Hindlimb muscle (tissue), 1 donor: ENCODE data around the gene SDHAF2. TPM values are rescaled to one million over a fixed set of nuclear protein-coding genes. Genes with fewer than 3 reads are reported as not detected.
"Not testable (repeated sequence)": the region's sequence is repeated elsewhere in the genome, so short reads cannot be mapped to it uniquely, and the experiment has no call there.

Experiments used
- DNase-seq: peaks from one replicate; pipeline ENCODE4 v3.0.0-alpha.2; 2013
- polyA plus RNA-seq: library from polyadenylated mRNA; unstranded; fragments of 120-200 nt; gene quantifications from one replicate; pipeline ENCODE4 v1.2.1, GENCODE V29; 2013; ENCODE audit not compliant: insufficient read length

SDHAF2 gene
- polyA plus RNA-seq, 1 donor = 29.9 TPM

DNA sequence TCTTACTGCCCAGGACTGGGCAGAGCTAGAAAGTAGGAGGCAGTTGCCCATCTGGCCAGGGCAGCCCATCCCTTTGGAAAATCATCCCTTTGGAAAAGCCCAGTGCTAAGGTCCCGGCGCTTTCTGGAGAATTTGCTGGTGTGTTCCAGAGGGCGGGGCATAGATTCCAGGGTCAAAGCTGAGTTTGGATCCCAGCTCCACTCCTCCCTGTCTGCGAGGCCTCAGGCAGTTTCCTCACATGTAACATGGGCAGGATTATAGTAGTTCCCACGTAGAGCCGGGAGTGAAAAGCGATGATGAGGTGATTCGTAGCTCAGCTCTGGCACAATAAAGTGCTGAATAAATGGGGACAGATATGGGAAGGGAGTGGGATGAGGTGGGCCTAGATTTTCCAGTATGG lies 47.2 kb downstream of the SDHAF2 start:
- DNase-seq = no peak

DNA sequence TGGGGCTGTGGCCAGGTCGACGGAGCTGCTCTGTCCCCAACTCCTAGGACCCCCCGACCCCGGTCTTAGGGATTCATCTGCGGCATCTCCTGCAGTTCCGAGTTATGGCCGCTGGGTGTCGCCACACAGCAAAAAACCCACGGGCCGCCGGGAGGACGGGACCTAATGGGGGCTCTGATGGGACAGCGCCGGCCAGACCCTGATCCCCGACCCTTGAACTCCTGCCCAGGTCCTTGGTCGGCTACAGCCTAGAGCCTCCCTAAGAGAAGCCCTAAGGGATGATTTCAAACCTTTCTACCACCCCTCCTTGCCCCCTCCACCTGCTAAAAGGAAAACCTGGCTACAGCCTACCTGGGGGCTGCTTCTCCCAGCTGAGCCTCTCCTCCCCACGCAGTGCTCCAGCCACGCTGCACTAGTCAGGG lies 47.8 kb downstream of the SDHAF2 start:
- no peak for DNase-seq

DNA sequence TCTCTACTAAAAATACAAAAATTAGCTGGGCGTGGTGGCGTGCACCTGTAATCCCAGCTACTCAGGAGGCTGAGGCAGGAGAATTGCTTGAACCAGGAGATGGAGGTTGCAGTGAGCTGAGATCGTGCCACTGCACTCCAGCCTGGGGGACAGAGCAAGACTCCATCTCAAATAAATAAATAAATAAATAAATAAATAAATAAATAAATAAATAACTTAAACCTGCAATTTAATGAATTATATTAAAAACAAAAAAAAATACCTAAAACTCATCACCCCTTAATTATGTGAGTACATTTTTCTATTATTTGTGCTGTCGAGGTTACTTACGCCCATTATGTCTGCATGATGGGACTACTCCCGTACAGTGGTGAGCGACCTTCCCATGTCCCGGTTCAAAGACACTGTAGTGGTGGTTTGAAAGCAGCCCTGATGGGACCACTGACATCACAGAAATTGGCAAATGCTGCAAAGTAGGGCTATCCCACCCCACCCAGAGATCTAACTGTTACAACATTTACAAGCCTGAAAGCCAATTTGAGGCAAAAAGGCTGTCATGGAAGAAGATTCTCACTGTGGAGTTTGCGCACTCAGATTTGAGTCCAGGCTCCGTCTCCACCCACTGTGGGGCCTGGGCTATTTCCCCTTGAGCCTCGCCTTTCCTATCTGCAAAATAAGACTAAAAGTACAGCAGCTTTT lies 49.6 kb downstream of the SDHAF2 start:
- DNase-seq = not testable (repeated sequence)

DNA sequence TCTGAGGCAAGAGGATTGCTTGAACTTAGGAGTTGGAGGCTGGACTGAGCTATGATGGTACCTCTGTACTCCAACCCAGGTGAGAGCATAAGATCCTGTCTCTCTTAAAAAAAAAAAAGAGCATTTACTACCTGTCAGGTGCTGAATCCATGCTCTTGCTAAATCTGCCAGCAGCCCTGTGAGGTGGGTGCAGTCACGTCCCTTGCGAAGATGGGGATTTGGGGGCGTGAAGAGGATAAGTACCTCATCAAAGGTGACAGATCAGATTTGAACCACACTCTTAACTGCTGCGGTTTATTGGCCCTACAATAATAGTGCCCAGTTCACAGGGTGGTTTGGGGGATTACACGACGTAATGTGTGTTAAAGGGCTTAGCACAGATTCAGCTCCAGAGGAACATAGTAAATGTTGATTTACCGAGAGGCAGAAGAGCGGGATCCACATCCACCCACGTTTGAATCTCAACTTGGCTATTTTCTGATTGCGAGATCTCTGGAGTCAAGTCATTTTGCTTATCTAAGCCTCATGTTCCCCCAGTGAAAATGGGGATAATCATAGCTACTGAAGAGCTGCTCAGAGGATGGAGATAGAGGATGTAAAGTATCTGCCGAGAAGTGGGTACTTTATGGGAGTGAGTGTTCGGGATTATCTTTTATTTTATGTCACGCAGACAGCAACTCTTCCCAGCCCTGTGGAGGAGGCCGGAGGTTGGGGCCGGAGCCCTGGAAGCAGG lies 50.5 kb downstream of the SDHAF2 start:
- no peak for DNase-seq

DNA sequence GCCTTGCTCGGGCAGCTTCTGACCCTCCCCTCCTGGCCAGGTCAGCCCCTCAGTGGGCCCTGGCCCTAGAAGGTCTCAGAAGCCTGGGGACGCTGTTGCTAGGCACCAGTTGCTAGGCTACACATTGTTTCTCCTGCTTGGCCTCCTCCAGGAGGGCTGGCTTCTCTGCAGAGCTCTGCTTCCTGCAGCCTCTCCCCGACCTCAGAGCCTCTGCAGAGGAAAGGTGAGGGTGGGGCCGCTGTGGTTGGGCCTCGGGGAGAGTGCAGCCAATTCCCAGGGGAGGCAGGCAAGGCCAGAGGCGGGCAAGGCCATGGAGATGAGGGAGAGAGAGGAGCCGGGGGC lies 51.0 kb downstream of the SDHAF2 start:
- peak; percentile 46 for DNase-seq

DNA sequence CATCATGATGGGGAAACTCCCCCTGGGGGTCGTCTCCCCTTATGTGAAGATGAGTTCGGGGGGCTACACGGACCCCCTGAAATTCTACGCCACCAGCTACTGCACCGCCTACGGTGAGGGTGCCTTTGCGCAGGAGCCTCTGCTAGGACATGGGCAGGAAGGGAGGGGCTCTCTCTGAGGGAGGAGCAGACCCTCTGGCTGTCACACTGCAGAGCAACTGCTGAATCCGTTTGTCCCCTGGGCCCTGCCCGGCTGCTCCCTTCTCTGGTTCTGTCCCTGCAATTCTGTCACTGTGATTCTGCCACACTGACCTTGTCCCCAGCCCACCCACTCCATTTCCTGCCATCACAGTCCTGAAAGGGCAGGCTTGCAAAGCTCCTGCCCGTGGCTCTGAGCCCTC lies 51.9 kb downstream of the SDHAF2 start:
- no peak for DNase-seq

DNA sequence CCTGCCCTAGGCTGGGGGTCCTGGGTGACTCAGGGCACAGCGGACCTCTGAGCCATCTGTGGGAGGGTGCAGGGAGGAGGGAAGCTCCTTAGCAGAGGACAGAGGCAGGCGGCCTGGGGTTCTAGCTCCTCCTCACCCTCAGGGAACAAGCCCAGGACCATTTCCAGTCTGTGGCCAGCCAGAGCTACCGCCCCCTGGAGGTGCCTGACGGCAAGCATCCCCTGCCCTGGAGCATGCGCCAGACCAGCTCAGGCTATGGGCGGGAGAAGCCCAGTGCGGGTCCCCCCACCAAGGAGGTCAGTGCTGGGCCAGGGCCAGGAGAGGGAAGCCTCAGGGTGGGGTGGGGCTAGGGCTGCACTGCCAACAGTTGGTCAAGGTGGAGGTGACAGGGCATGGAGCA lies 52.6 kb downstream of the SDHAF2 start:
- DNase-seq = no peak

DNA sequence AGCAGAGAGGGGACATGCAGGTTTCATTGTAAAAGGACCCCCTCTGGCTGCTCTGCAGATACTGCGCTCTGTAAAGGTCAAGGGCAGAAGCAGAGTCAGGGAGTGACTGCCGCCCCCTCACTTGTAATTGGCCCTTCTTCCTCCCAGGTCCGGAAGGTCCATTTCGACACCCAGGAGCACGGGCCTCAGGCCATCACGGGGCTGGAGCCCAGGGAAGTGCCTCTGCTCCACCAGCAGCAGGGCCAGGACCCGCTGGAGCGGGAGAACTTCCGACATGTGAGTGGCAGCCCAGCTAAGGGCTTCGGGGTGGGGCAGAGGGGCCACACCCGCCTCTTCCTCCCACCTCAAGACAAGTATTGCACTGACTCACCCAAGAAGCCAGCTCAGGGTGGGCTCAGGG lies 54.6 kb downstream of the SDHAF2 start:
- no peak for DNase-seq

DNA sequence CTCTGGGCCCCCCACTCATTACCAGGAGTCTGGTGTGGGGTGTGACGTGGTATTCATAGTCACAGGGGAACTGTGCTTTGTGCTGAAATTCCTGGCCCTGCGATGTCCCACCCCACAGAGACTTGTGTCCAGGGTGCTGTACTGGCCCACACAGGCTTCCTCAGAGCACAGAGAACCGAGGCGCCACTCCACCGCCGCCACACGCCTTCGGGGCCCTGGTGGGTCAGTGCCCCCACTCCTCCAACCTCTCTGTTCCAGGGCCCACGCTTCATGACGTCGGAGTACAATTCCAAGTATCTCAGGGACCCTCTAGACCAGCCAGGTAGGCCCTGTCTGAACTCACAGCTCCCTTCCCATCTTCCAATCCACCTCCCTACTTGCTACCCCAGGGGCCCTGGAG lies 55.2 kb downstream of the SDHAF2 start:
- DNase-seq = no peak

DNA sequence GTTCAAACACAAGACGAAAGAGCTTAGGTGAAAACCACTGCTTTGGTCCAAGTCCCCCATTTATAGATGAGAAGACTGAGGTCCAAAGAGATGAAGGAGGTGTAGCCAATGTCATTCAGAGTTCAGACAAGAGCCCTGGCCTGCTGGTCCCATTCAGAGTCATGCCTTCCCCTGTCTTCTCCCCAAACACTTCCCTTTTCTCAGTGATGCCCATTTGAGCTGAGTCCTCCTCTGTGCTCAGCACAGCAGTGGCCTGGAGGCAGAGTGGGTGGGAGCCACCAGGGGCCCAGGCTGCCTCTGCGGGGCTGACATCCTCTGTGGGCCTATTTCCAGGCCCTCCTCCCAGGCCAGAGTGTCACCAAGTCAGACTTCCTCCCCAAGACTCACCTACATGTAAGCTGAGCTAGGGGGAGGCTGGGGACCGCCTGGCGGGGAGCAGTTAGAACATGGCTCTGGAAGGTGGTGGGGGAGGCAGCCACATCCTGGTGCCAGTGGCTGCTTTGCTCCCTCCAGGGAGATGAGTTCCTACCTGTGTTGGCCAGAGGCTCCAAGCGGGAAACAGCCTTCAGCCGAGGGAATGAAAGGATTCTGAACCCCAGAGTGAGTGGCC lies 56.2 kb downstream of the SDHAF2 start:
- DNase-seq = no peak

DNA sequence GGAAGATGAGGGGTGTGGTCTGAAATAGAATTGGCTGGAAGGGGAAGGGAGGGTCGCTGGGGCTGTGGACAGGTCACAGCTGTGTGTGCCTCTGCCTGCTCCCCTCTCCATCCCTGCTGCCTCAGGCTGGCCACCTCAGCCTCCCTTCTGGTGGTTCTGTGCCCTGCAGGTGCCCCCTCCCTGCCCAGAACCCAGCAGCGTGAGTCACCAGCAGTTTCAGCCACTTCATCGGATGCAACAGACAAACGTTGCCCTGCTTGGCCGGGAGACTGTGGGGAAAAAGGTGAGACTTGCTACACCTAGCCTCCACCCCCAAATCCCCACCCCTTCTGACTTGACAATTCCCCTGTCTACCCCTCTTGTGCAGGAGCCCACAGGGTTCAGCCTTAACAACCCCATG lies 56.9 kb downstream of the SDHAF2 start:
- DNase-seq = no peak

DNA sequence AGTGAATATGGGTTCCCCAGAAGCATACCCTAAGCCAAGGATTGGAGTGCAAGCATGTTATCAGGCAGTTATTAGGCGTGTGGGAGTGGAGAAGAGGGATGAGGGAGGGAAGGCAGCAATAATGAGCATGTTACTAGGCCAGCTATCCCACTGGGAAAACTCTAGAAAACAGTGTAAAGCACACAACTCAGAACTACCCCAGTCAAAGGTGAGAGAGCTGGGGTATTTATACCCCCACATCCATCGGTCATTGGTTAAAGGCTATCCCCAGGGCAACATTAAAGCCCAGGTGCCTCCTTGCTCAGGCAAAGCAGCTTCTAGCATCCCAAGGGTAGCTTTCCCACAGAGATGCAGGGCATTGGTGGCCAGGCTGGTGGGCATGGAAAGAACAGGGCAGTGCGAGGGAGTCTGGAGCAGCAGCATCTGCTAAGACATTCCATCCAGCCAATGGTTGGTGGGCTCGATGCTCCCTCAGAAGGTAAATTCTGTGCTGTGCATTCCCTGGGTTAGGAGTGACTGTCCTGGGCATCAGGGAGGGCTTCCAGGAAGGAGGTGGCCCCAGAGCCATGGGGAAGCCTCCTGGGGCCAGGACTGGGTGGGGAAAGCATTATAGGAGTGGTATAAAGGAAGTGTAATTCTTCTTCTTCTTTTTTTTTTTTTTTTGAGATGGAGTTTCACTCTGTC lies 57.6 kb downstream of the SDHAF2 start:
- DNase-seq = no peak

DNA sequence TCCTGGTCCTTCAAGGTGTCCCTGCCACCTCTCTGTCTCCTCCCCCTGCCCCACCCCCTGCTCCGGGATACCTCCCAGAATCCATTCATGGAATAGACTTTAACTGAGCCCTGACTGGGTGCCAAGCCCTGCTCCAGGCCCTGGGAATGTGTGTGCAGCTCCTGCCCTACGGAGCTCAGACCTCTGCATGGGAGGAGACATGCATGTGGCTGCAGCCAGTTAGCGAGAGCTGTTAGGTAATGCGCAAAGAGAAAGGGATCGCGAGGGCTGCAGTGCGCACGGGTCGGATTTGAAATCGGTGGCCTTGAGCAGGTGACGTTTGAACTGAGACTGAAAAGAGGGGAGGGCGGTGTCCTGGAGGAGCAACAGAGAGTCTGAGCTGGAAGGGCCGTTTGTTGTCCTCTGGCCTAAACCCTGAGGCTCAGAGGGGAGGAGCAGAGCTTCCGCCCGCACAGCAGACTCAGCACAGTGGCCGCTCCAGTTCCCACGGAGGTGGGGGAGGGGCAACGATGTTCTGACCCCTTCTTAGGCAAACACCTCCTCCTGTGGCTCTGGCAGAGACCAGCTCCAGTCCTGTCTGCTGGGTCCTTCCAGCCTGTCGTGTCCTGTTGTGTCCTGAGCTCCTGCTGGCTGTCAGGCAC lies 58.8 kb downstream of the SDHAF2 start:
- DNase-seq = no peak

DNA sequence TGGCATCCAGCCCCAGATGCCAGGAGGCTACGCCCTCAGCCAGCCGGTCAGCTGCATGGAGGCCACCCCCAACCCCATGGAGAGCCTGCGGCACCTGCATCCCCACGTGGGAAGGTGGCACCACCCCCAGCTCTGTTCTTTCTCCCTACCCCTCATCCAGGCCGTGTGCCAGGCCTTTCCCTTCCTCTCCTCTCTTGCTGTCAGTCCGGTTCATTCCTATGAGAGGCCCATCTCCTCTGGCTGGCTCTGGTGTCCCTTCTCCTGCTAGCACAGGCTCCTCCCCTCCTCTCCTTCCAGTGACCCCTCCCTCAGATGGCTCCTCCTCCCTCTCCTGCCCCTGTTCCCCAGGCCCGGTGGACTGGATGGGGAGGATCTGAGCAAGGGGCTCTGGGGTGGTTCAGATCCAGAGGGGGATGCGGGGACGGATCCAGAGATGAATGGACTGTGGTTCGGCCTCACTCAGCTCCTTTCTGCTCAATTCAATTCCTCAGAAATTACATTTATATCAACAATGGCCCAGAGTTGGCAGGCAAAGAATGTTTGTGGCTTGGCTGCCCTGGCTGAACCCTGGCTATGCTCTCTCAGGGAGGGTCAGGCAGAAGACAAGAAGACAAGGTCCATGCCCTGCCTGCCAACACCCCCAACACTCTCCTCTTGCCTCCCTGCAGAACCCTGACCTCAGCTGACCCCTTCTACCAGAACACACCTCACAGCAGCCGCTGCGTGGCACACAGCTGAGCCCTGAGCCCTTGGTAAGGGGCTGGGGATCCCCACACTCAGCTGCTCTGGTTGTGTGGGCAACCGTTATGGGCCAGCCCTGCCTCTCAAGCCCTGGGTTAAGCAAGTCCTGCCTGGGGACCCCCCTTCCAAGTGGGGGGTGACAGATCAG lies 60.2 kb downstream of the SDHAF2 start:
- no peak for DNase-seq

DNA sequence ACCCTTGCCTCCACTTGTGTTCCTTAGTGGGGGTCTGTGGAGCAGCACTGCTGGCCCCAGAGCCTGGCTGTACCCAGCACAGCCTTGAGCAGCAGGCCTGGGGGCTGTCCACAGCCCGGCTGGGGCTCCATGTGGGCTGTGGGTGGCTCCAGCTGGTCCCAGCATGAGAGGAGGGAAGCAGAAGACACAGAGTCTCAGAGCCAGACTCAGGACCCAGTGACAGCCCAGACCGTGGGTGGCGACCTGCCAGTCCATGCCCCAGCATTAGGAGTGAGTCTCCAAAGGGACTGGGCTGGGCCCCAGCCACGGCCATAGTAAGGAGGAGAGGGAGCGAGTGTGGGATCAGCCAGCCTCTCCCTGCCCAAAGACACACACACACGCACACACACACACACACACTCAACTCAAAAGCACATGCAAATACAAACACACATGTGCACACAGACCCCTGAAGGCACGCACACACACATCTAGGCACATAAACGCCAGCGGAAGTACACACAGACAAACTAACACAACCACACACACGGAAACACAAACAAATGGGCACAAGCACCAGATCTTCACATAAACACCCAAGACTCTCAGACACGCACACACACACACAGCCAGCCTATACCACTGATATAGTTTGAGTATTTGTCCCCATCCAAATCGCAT lies 61.9 kb downstream of the SDHAF2 start:
- no peak for DNase-seq

DNA sequence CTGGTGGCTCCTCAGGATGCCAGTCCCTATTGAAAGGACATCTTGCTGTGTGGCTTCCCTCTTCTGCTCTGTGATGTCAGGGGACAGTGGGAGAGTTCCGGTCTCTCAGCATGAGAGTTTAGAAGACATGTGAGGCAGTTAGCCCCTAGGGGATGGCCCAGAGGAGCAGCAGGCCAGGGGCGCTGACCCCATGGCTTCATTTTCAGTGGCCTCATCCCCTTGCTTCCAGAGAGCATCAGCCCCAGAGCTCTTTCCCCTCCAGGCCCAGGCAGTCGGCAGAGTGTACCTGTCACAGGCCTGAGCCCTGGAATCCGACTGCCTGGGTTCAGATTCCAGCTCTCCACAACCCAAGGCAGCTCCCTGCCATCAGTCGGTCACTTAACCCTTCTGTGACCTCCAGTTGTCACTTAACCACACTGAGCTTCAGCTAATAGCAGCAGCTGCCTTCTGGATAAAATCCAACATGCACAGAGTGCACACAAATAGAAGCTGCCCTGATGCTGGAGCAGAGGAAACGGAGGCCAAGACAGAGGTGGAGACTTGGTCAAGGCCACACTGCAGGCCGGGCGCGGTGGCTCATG lies 64.5 kb downstream of the SDHAF2 start:
- no peak for DNase-seq

DNA sequence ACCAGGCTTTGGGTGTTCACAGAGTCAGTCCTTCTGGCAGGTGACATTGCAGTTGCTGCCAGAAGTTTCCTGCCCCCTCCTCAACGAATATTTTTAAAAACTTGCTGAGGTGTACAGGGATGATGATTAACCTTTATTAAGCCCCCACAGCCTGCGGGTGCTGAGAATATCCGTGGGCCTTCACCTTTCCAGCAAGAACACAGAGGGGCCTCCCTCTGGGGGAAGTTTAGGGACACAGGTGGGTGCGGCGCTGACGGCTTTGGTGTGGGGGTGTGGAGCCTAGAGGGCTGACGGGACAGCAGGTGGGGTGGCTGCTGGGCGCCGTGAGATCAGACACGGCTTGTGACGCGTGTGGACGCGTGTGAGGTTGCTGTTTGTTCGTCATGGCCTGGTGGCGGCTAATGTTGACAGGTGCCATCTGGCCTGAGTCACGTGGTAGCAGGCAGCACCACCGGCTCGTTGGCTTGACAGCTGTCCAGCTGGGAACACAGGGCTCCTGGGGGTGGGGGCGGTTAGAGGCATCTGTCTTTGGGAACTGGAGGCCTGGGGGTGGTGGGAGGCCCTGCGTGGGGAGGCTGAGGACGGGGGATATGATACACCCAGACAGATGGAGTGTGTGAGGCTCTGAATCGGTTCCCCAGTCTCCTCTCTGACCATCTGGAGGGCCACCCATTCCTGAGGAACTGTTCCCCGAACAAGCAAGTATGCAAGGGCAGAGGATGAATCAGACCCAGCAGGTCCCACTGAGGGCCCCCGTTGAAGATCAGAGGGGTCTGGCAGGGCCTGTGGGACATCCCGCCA lies 66.1 kb downstream of the SDHAF2 start:
- DNase-seq = no peak
